ENCODE data around the gene DGKD. TPM values are rescaled to one million over a fixed set of nuclear protein-coding genes. Genes with fewer than 3 reads are reported as not detected.

The DGKD gene
- total RNA-seq, 4 donors from 2014 or later, result 9.1 to 21.9 (median 17.8) TPM

DNA sequence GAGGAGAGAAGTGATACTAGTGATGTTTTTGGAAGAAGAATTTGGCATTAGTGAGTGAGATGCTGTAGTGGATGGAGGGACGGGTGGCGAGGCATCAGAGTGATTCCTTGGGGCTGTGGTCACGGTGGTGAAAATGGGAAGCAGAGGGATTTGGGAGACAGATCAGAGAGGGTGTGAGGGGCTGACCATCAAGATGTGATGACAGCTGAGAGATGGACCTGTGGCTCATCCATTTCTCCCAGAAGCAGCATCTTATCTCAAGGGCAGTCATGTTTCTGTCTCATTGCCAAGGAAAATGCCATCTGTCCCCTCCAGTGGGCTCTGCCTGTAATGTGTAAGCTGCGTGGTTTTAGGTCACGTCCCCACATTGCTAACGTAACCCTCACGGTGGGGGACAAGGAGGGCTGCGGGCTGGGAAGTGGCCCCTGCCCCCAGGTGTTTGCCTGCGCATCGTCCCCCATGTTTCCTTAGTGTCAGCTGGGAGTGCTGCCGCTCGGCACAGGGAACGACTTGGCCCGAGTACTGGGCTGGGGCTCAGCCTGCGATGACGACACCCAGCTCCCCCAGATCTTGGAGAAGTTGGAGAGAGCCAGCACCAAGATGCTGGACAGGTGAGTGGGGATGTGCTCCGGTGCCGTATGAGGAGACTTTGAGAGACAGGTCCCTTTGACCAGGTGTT, 91.0 kb downstream of the DGKD start:
- Histone ChIP-seq H3K9me3 (no peaks in the 10 kb centered on the region), H3K27ac (no peak overlapping the region), H3K36me3 (peaks cover 0 to 80% of the 10 kb centered on the region in 2 donors), H3K27me3 (no peaks in the 10 kb centered on the region), H3K4me3 (no peak overlapping the region), H3K4me1 (peaks cover 0 to 17% (median 0%) of the 10 kb centered on the region in 3 donors)
- no peak for TF ChIP-seq POLR2A (IDR thresholded peaks at IDR 0.05)
- TF ChIP-seq POLR2AphosphoS5 (IDR thresholded peaks at IDR 0.05), result no peak
- no peak for TF ChIP-seq EP300 (IDR thresholded peaks at IDR 0.05)
- TF ChIP-seq, protein P1, sequence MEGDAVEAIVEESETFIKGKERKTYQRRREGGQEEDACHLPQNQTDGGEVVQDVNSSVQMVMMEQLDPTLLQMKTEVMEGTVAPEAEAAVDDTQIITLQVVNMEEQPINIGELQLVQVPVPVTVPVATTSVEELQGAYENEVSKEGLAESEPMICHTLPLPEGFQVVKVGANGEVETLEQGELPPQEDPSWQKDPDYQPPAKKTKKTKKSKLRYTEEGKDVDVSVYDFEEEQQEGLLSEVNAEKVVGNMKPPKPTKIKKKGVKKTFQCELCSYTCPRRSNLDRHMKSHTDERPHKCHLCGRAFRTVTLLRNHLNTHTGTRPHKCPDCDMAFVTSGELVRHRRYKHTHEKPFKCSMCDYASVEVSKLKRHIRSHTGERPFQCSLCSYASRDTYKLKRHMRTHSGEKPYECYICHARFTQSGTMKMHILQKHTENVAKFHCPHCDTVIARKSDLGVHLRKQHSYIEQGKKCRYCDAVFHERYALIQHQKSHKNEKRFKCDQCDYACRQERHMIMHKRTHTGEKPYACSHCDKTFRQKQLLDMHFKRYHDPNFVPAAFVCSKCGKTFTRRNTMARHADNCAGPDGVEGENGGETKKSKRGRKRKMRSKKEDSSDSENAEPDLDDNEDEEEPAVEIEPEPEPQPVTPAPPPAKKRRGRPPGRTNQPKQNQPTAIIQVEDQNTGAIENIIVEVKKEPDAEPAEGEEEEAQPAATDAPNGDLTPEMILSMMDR (IDR thresholded peaks at IDR 0.05), result no peak
- ATAC-seq, result no peak
- WGBS, 2 donors (ENCODE audit: low coverage in 1 of 2), result 81 to 88% methylated on average over 3 to 6 of the region's 18 CpGs

DNA sequence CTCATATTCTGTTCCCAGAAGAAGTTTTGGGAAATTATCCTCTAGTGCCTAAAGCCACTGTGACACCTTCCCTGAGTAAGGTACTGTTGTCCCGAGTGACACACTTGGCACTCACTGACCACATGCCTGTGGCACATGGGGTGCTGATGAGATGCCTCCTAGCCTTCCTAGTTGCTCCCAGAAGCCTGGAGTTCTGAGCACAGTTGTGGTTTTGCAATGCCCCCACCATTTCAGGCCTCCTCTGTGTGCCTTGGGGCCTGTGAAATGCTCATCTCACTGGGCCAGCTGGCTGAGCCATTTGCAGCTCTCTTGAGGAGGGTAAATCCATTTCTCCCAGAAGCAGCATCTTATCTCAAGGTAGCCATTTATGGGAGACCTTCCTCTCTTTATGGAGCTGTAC, 91.8 kb downstream of the DGKD start:
- no peak for ATAC-seq
- Histone ChIP-seq H3K27me3 (no peaks in the 10 kb centered on the region), H3K9me3 (no peaks in the 10 kb centered on the region), H3K4me1 (peaks cover 0 to 17% (median 0%) of the 10 kb centered on the region in 3 donors), H3K27ac (no peak overlapping the region), H3K36me3 (peaks cover 0 to 85% of the 10 kb centered on the region in 2 donors), H3K4me3 (no peak overlapping the region)
- TF ChIP-seq, protein P1 (IDR thresholded peaks at IDR 0.05), result no peak
- TF ChIP-seq POLR2AphosphoS5 (IDR thresholded peaks at IDR 0.05), result no peak
- TF ChIP-seq EP300 (IDR thresholded peaks at IDR 0.05), result no peak
- TF ChIP-seq POLR2A (IDR thresholded peaks at IDR 0.05), result no peak
- WGBS, 2 donors (ENCODE audit: low coverage in 1 of 2), result 100% methylated on average over 1 of the region's 1 CpG; no CpG with 5 or more reads in 1 of the 2 donors

DNA sequence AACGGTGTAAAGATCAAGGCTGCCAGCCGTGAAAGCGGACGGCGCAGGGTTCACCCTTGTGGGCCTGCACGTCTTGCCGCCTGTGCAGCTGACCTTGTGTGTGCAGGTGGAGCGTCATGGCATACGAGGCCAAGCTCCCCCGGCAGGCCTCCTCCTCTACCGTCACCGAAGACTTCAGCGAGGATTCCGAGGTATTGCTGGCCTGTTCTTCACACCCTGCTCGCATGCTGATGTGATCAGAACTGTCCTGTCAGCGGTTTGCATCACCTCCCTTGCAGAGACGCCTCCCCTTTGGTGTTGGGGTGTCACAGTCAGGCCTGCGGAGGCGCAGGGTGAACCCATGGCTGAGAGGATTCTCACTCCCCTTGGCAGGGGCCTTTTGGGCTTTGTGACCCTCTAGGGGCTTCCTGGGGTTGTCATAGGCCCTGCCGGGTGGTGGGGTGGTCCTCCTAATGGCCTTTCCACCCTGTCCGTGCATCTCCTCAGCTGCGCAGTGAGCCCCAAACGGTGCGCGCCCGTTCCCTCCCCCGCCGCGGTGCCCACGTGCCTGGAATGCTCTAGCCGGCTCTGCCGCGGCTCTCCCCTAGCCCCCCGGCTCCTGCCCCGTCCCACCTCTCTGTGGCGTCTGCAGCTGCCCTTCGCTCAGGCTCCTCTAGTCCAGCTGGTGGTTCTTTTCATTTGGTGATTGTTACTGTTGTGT, 92.5 kb downstream of the DGKD start:
- ATAC-seq, result no peak
- H3K27ac ChIP-seq, result no peak overlapping the region
- H3K36me3 ChIP-seq, result peaks cover 0 to 86% of the 10 kb centered on the region in 2 donors

DNA sequence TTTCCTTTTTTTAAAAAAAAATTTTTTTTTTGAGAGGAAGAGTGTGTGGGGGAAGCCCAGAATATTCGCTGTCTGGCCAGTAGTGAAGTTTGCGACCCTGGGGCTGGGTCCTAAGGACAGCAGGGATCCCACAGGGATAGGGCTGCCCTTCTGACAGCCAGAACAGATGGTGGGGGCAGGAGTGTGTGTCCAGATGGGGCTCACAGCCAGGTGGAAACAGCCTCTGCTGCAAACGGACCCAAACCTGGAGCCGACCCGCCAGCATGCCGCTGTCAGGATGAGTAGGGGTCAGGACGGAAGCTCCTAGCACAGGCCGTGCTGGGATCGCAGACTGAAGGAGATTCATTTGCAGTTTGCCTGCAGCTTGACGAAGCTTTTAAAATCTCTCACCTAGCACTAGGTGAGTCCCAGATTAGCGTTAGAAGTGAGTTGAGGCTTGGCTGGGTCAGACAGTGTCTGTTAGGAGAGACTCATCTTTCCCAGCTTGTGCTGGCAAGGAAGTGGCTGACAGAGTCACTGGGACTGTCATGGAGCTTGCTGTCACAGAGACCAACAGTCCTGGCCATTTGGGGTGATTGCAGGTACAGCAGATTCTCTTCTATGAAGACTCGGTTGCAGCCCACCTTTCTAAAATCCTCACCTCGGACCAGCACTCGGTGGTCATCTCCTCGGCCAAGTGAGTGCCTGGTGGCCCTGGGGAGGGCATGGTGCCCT, 93.4 kb downstream of the DGKD start:
- peaks cover 0 to 89% of the 10 kb centered on the region in 2 donors for H3K36me3 ChIP-seq
- TF ChIP-seq POLR2AphosphoS5 (IDR thresholded peaks at IDR 0.05) (no peak), EP300 (IDR thresholded peaks at IDR 0.05) (no peak), POLR2A (IDR thresholded peaks at IDR 0.05) (no peak)
- TF ChIP-seq, protein P1 (IDR thresholded peaks at IDR 0.05), result no peak
- no peak for ATAC-seq
- no peak overlapping the region for H3K4me3 ChIP-seq
- no peak overlapping the region for H3K27ac ChIP-seq
- 84 to 91% methylated on average over 3 to 12 of the region's 15 CpGs for WGBS, 2 donors (ENCODE audit: low coverage in 1 of 2)
- H3K4me1 ChIP-seq, result peaks cover 0 to 17% (median 0%) of the 10 kb centered on the region in 3 donors
- no peaks in the 10 kb centered on the region for H3K9me3 ChIP-seq
- H3K27me3 ChIP-seq, result no peaks in the 10 kb centered on the region

More for the DNA sequence above, 92.5 kb downstream of the DGKD start:
- no peaks in the 10 kb centered on the region for H3K27me3 ChIP-seq
- peaks cover 0 to 17% (median 0%) of the 10 kb centered on the region in 3 donors for H3K4me1 ChIP-seq
- no peak for TF ChIP-seq POLR2AphosphoS5 (IDR thresholded peaks at IDR 0.05)
- H3K9me3 ChIP-seq, result no peaks in the 10 kb centered on the region
- 91 to 92% methylated on average over 17 to 19 of the region's 37 CpGs for whole genome bisulfite sequencing, 2 donors (ENCODE audit: low coverage in 1 of 2)
- no peak overlapping the region for H3K4me3 ChIP-seq

DNA sequence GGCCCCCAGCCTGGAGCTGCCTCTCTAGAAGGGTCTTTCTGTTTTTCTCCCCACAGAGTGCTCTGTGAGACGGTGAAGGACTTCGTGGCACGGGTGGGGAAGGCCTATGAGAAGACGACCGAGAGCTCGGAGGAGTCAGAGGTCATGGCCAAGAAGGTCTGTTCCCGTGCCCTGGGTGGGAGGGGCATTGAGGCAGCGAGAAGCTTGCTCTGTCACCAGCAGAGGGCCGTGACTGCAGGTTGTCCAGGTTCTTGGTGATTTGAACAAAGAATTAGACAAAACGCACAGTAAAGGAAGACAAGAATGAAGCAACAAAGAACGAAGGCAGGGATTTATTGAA, 93.9 kb downstream of the DGKD start:
- ATAC-seq, result no peak
- WGBS, 2 donors (ENCODE audit: low coverage in 1 of 2), result 86 to 94% methylated on average over 2 to 4 of the region's 11 CpGs
- Histone ChIP-seq H3K27me3 (no peaks in the 10 kb centered on the region), H3K27ac (no peak overlapping the region), H3K9me3 (no peaks in the 10 kb centered on the region), H3K4me3 (no peak overlapping the region), H3K4me1 (peaks cover 0 to 17% (median 0%) of the 10 kb centered on the region in 3 donors), H3K36me3 (peaks cover 0 to 90% of the 10 kb centered on the region in 2 donors)
- TF ChIP-seq POLR2AphosphoS5 (IDR thresholded peaks at IDR 0.05), result no peak

All from gastroesophageal sphincter (tissue), 4 donors.